Activated CD4-positive, alpha-beta T cell treated with anti-CD3 and anti-CD28 coated beads, Interleukin-2, amount 10 ng/mL, durations not matched to agents 7 days and 5 days (primary cell): ENCODE results near the gene JAG1. TPM values are rescaled to one million over a fixed set of nuclear protein-coding genes. Genes with fewer than 3 reads are reported as not detected.

ENCODE experiments used
- CTCF ChIA-PET: fragments of 350-600 bp; sonication (Branson Sonifier 250); formaldehyde crosslinking; loops from one replicate; lab custom pipeline; 2021; ENCODE audit warnings: antibody characterized with exemption; lab: Charles Lee
- POLR2A ChIA-PET: fragments of 350-600 bp; sonication (Branson Sonifier 250); formaldehyde crosslinking; loops from one replicate; lab custom pipeline; 2021; ENCODE audit warnings: antibody characterized with exemption; lab: Charles Lee
- DNase-seq: peaks from one replicate; pipeline ENCODE4 v3.0.0-alpha.2; 2020
- H3K27ac Mint-ChIP-seq: one replicate; pipeline ENCODE4 v1.8.0; 2021; ENCODE audit warnings: mild to moderate bottlenecking, moderate library complexity, mixed read lengths
- H3K27me3 Mint-ChIP-seq: one replicate; pipeline ENCODE4 v1.8.0; 2021; ENCODE audit warnings: mixed read lengths
- H3K36me3 Mint-ChIP-seq: one replicate; pipeline ENCODE4 v1.8.0; 2021; ENCODE audit warnings: low read depth, mixed read lengths
- H3K4me1 Mint-ChIP-seq: one replicate; pipeline ENCODE4 v1.8.0; 2021; ENCODE audit warnings: mixed read lengths
- H3K4me3 Mint-ChIP-seq: one replicate; pipeline ENCODE4 v1.8.0; 2021; ENCODE audit warnings: mild to moderate bottlenecking, moderate library complexity, mixed read lengths
- H3K9me3 Mint-ChIP-seq: one replicate; pipeline ENCODE4 v1.8.0; 2021; ENCODE audit warnings: mixed read lengths
- total RNA-seq, 2 experiments: library from RNA; stranded (reverse); gene quantifications; one replicate each; pipeline ENCODE4 v1.2.3, GENCODE V29; 2021

Gene JAG1
- total RNA-seq, 2 experiments from 2014 or later = 0.15 TPM; not detected in 1

GRCh38 chr20:10643560-10643873 lies 30.3 kb downstream of the JAG1 start:
- Mint-ChIP-seq H3K36me3 (no peaks in the 10 kb centered on the region), H3K27ac (no peak overlapping the region), H3K9me3 (no peaks in the 10 kb centered on the region), H3K4me1 (peaks cover 16% of the 10 kb centered on the region), H3K4me3 (no peak overlapping the region), H3K27me3 (no peaks in the 10 kb centered on the region)
- CTCF ChIA-PET = no interaction called here
- no peak for DNase-seq
- POLR2A ChIA-PET = no interaction called here

- ChIA-PET POLR2A (no interaction called here), CTCF (no interaction called here)
- Mint-ChIP-seq H3K27ac (no peak overlapping the region), H3K27me3 (no peaks in the 10 kb centered on the region), H3K4me3 (no peak overlapping the region), H3K36me3 (no peaks in the 10 kb centered on the region), H3K4me1 (peaks cover 16% of the 10 kb centered on the region), H3K9me3 (no peaks in the 10 kb centered on the region)
- DNase-seq = no peak
Observed at GRCh38 chr20:10642856-10643559, 30.8 kb downstream of the JAG1 start.

GRCh38 chr20:10641893-10642292 lies 31.9 kb downstream of the JAG1 start:
- no peaks in the 10 kb centered on the region for H3K27me3 Mint-ChIP-seq
- no peaks in the 10 kb centered on the region for H3K36me3 Mint-ChIP-seq
- CTCF ChIA-PET = no interaction called here
- POLR2A ChIA-PET = no interaction called here
- H3K4me3 Mint-ChIP-seq = no peak overlapping the region
- H3K27ac Mint-ChIP-seq = no peak overlapping the region
- no peaks in the 10 kb centered on the region for H3K9me3 Mint-ChIP-seq
- peaks cover 16% of the 10 kb centered on the region for H3K4me1 Mint-ChIP-seq
- DNase-seq = no peak

GRCh38 chr20:10641467-10641866 lies 32.3 kb downstream of the JAG1 start:
- Mint-ChIP-seq H3K4me1 (peaks cover 16% of the 10 kb centered on the region), H3K27me3 (no peaks in the 10 kb centered on the region), H3K9me3 (no peaks in the 10 kb centered on the region), H3K36me3 (no peaks in the 10 kb centered on the region), H3K4me3 (no peak overlapping the region), H3K27ac (no peak overlapping the region)
- CTCF ChIA-PET = no interaction called here
- POLR2A ChIA-PET = no interaction called here
- no peak for DNase-seq

GRCh38 chr20:10640897-10641296 lies 32.9 kb downstream of the JAG1 start:
- ChIA-PET POLR2A (no interaction called here), CTCF (no interaction called here)
- Mint-ChIP-seq H3K36me3 (no peaks in the 10 kb centered on the region), H3K27me3 (no peaks in the 10 kb centered on the region), H3K27ac (no peak overlapping the region), H3K4me3 (no peak overlapping the region), H3K9me3 (no peaks in the 10 kb centered on the region), H3K4me1 (peaks cover 16% of the 10 kb centered on the region)
- DNase-seq = no peak

GRCh38 chr20:10639737-10640556 lies 33.9 kb downstream of the JAG1 start:
- ChIA-PET CTCF (interaction anchor here (1.2 kb wide), 1 partner anchor 58 kb away, joined by 3 read pairs; no protein-coding TSS in a partner anchor), POLR2A (no interaction called here)
- Mint-ChIP-seq H3K27me3 (no peaks in the 10 kb centered on the region), H3K4me3 (no peak overlapping the region), H3K9me3 (no peaks in the 10 kb centered on the region), H3K36me3 (no peaks in the 10 kb centered on the region), H3K27ac (no peak overlapping the region), H3K4me1 (peaks cover 16% of the 10 kb centered on the region)
- DNase-seq = no peak

- H3K36me3 Mint-ChIP-seq = no peaks in the 10 kb centered on the region
- no peaks in the 10 kb centered on the region for H3K9me3 Mint-ChIP-seq
- DNase-seq = no peak
- CTCF ChIA-PET = interaction anchor here (1.2 kb wide), 1 partner anchor 57 kb away, joined by 3 read pairs; no protein-coding TSS in a partner anchor
- POLR2A ChIA-PET = no interaction called here
- no peaks in the 10 kb centered on the region for H3K27me3 Mint-ChIP-seq
- peaks cover 9% of the 10 kb centered on the region for H3K4me1 Mint-ChIP-seq
- no peak overlapping the region for H3K4me3 Mint-ChIP-seq
- no peak overlapping the region for H3K27ac Mint-ChIP-seq
Observed at GRCh38 chr20:10639077-10639736, 34.6 kb downstream of the JAG1 start.

GRCh38 chr20:10637563-10637962 lies 36.2 kb downstream of the JAG1 start:
- DNase-seq = no peak
- Mint-ChIP-seq H3K9me3 (no peaks in the 10 kb centered on the region), H3K4me1 (peaks cover 7% of the 10 kb centered on the region), H3K36me3 (no peaks in the 10 kb centered on the region), H3K27me3 (no peaks in the 10 kb centered on the region), H3K27ac (no peak overlapping the region), H3K4me3 (no peak overlapping the region)
- POLR2A ChIA-PET = no interaction called here
- CTCF ChIA-PET = interaction anchor here (0.6 to 1.4 kb wide), 2 partner anchors 46 to 65 kb away, joined by 3 read pairs; no protein-coding TSS in a partner anchor

GRCh38 chr20:10637031-10637559 lies 36.7 kb downstream of the JAG1 start:
- no peak for DNase-seq

GRCh38 chr20:10636326-10636818 lies 37.4 kb downstream of the JAG1 start:
- DNase-seq = no peak
- POLR2A ChIA-PET = interaction anchor here (0.6 kb wide), 1 partner anchor 511 kb away, joined by 3 read pairs; no protein-coding TSS in a partner anchor
- Mint-ChIP-seq H3K27ac (no peak overlapping the region), H3K9me3 (no peaks in the 10 kb centered on the region), H3K4me3 (no peak overlapping the region), H3K36me3 (no peaks in the 10 kb centered on the region), H3K4me1 (peaks cover 7% of the 10 kb centered on the region), H3K27me3 (no peaks in the 10 kb centered on the region)
- CTCF ChIA-PET = interaction anchor here (1.4 kb wide), 1 partner anchor 47 kb away, joined by 3 read pairs; no protein-coding TSS in a partner anchor

More at GRCh38 chr20:10637031-10637559, 36.7 kb downstream of the JAG1 start:
- H3K4me1 Mint-ChIP-seq = peaks cover 7% of the 10 kb centered on the region
- ChIA-PET POLR2A (interaction anchor here (0.6 kb wide), 1 partner anchor 512 kb away, joined by 3 read pairs; no protein-coding TSS in a partner anchor), CTCF (interaction anchor here (1.4 kb wide), 1 partner anchor 46 kb away, joined by 3 read pairs; no protein-coding TSS in a partner anchor)
- no peaks in the 10 kb centered on the region for H3K36me3 Mint-ChIP-seq
- no peak overlapping the region for H3K4me3 Mint-ChIP-seq
- no peaks in the 10 kb centered on the region for H3K9me3 Mint-ChIP-seq
- no peak overlapping the region for H3K27ac Mint-ChIP-seq
- no peaks in the 10 kb centered on the region for H3K27me3 Mint-ChIP-seq

GRCh38 chr20:10635476-10636208 lies 38.2 kb downstream of the JAG1 start:
- Mint-ChIP-seq H3K36me3 (no peaks in the 10 kb centered on the region), H3K27ac (no peak overlapping the region), H3K9me3 (no peaks in the 10 kb centered on the region), H3K4me3 (no peak overlapping the region), H3K27me3 (no peaks in the 10 kb centered on the region), H3K4me1 (peaks cover 7% of the 10 kb centered on the region)
- ChIA-PET CTCF (interaction anchor here (0.9 kb wide), 1 partner anchor 13 kb away, joined by 3 read pairs; no protein-coding TSS in a partner anchor), POLR2A (no interaction called here)
- no peak for DNase-seq
